NCI-H82 treated with DMSO at 0.1 percent for 48 hours (cell line): ENCODE results near the gene CEP85L.

Experiments
- DNase-seq: peaks from one replicate; lab custom pipeline; 2025; ENCODE audit not compliant: unreplicated experiment; lab: John Stamatoyannopoulos, UW

The CEP85L gene

GRCh38 chr6:118580585-118581419 is 70.6 kb downstream of the CEP85L start:
- DNase-seq: peak; percentile 42

- DNase-seq: no peak
These were observed 71.6 kb downstream of the CEP85L start for GRCh38 chr6:118579786-118580185.

- no peak for DNase-seq
These were observed 72.8 kb downstream of the CEP85L start for GRCh38 chr6:118578617-118579016.

- no peak for DNase-seq
These were observed 73.4 kb downstream of the CEP85L start for GRCh38 chr6:118577972-118578371.

GRCh38 chr6:118574051-118574865 is 77.1 kb downstream of the CEP85L start:
- no peak for DNase-seq

- DNase-seq: no peak
These were observed 80.3 kb downstream of the CEP85L start for GRCh38 chr6:118571121-118571520.

- no peak for DNase-seq
These were observed 81.9 kb downstream of the CEP85L start for GRCh38 chr6:118569498-118569897.

GRCh38 chr6:118567974-118568373 is 83.4 kb downstream of the CEP85L start:
- DNase-seq: no peak

GRCh38 chr6:118565311-118565960 is 86.0 kb downstream of the CEP85L start:
- DNase-seq: no peak

- no peak for DNase-seq
These were observed 88.4 kb downstream of the CEP85L start for GRCh38 chr6:118562959-118563358.

GRCh38 chr6:118562248-118562647 is 89.1 kb downstream of the CEP85L start:
- DNase-seq: no peak

GRCh38 chr6:118559659-118560058 is 91.7 kb downstream of the CEP85L start:
- DNase-seq: no peak

- DNase-seq: no peak
These were observed 92.8 kb downstream of the CEP85L start for GRCh38 chr6:118558464-118559217.

- DNase-seq: no peak
These were observed 96.7 kb downstream of the CEP85L start for GRCh38 chr6:118554698-118555097.

GRCh38 chr6:118553132-118553531 is 98.3 kb downstream of the CEP85L start:
- no peak for DNase-seq

GRCh38 chr6:118551063-118552053 is 100.0 kb downstream of the CEP85L start:
- peak; percentile 62 for DNase-seq

GRCh38 chr6:118548613-118549012 is 102.8 kb downstream of the CEP85L start:
- DNase-seq: no peak

- DNase-seq: no peak
These were observed 103.3 kb downstream of the CEP85L start, which contains the start of gene PLN for GRCh38 chr6:118548136-118548535. Gene PLN (plus strand): TSS chr6:118548296. CDS start chr6:118558922, 10,626 bp downstream.

- no peak for DNase-seq
These were observed 104.5 kb downstream of the CEP85L start for GRCh38 chr6:118546880-118547218.
